HG03439 (cell line): ENCODE measurements around the gene PFN1.

Experiments
- ATAC-seq: cut with Tn5 transposase; IDR thresholded peaks from one replicate; pipeline ENCODE4 v1.9.1; 2021; ENCODE audit warnings: mild to moderate bottlenecking, moderate library complexity; ENCODE audit not compliant: unreplicated experiment

PFN1 gene

DNA sequence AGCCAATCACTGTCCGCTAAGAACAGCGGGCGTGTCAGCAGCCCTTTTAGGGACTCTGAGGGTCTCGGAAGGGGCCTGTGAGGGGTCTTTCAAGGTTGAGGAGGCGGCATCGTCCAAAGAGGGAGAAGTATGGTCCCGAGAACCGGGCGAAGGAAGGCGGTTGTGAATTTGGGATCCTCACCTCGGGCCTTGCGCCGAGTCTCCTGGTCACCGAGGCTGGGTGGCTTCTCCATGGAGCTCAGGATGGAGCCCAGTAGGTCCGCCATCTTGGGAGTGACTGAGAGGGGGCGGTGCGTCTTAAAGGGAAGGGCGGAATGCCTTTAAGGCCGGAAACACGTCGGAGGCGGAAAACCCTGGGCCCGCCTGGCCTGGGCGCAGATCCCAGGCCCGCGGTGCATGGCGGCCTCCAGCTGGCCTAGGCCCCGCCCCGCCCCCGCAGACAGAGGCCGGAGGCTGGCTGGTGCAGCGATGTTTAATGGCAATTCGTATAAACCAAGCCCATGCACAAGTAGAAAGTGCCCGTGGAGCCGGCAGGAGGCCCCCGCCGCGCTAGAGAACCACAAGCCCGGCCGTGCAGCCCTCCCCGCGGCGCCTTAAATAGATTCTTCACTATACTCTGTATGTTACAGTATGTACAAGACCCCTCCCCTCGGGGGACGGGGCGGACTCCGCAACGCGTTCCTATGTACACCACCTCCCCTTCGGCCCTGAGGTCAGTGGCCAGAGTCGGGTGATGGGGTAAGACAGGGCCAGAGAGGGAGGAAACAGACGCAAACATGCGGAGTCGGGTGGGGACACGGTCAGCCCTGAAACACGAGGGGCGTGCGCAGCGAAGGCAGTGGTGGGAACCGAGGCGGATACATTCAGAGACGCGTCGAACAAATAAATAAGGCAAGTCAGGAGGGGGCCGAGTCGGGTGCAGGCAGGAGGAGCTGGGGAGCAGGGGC is 19.5 kb upstream of the PFN1 start, which contains the start of gene SPAG7:
Gene SPAG7, minus strand, starts transcription at position 279 of the 947 bp plus-strand sequence. Its CDS starts 13 bp downstream, at position 266.
- peak; percentile 68 for ATAC-seq

GRCh38 chr17:4966844-4967538 is 18.7 kb upstream of the PFN1 start:
- ATAC-seq = peak; percentile 82

- no peak for ATAC-seq
These were observed 17.1 kb upstream of the PFN1 start for GRCh38 chr17:4965311-4965986.

DNA sequence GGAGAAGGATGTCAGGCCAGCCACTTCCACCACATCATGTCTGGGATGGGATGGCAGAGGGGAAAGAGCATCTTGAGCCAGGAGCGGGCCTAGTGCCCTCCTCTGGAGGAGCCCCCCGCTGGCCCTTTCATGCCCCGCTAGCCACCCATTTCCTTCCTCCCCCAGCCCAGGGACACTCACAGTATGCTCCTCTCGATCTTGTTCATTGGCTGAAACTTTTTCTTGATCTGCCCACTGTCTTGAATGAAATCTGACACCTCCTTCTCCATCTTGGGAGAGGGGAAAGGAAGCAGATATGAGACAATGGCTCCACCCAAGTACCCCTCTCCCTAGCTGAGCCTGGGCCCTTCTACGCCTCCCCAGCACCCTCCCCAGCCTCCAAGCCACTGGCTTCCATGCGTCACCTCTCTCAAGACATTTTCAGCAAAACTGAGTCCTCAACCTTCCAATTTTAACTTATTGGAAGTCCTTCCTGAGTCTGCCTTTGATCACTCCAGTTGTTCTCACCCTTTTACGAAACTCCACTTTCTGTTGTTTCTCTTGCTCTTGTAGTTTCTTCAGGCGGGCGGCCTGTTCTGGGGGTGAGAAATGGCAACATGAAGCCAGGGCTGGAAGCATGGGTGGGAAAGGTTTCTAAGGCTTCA is 12.1 kb upstream of the PFN1 start:
- ATAC-seq = no peak

DNA sequence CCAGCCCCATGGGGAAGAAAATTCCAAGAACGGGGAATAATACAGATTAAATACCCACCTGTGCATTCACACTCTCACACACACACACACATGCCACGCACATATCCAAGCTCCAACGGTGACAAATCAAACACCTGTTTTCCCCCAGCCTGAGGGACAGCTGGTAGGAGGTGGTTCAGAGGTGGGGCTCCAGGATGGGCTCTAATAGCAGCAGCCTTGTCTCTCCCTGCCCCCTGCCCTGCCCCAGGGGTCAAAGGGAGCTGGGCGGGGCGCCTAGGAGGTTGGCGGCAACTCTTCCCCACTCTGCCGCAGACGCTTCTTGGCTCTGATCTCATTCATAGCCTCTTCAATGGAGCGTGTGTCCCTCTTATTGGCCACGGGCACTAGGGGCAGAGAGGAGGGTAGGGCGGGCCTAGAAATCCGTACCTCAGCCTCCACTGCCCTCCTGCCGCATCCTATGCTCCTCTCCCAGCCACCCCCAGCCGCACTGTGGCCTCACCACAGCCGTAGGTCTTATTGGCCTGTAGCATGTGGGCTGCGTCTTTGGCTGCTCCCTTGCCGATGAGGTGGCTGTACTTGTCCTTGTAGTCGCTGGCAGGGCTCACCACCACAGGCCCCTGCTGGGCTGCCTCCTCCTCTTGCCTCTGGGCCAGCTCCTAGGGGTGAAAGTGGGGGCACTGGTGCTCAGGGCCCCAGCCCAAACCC is 11.1 kb upstream of the PFN1 start:
- no peak for ATAC-seq

GRCh38 chr17:4958102-4958501 is 9.8 kb upstream of the PFN1 start:
- ATAC-seq = no peak

DNA sequence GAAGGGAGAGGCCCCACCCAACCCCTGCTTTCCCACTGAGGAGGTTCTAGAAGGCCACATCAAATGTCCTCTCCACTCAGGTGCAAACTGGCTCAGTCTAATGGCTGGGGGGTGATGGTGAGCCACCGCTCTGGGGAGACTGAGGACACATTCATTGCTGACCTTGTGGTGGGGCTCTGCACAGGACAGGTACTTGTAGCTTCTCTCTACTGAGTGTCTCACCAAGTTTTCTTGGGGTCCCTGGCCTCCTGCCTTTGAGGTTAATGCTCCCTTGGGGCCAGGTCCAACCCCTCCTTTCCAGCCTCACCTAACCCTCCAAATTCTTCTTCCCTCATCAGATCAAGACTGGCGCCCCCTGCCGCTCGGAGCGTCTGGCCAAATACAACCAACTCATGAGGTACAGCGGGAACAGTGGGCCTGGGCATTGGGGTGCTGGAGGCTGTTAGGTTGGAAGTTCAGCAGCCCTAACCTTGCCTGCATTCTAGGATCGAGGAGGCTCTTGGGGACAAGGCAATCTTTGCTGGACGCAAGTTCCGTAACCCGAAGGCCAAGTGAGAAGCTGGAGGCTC is 8.2 kb upstream of the PFN1 start:
- no peak for ATAC-seq

DNA sequence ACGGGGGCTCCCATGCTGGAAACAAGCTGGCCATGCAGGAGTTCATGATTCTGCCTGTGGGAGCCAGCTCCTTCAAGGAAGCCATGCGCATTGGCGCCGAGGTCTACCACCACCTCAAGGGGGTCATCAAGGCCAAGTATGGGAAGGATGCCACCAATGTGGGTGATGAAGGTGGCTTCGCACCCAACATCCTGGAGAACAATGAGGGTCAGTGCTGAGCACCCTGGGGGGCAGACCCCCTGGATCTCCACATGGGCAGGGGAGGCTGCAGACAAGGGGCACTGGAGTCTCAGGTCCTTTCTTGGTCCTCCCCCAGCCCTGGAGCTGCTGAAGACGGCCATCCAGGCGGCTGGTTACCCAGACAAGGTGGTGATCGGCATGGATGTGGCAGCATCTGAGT is 6.8 kb upstream of the PFN1 start:
- no peak for ATAC-seq

DNA sequence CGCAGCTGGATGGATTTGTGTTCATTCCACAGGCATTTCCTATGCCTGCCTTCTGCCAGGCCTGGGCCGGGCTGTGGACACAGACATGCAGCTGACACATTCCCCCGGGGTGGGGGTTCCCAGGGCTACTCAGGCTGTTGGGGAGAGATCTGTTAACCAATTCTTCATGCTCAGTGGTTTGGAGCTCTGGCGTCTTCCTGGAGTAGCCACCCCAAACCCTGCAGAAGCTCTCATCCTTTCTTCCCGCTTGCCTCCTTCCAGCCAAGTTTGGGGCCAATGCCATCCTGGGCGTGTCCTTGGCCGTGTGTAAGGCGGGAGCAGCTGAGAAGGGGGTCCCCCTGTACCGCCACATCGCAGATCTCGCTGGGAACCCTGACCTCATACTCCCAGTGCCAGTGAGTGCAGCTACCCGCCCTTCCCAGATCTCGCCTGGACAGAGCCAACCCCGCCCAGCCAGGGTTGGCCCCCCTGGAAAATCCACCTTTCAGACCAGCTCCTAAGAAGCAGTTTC is 5.2 kb upstream of the PFN1 start:
- ATAC-seq = no peak

DNA sequence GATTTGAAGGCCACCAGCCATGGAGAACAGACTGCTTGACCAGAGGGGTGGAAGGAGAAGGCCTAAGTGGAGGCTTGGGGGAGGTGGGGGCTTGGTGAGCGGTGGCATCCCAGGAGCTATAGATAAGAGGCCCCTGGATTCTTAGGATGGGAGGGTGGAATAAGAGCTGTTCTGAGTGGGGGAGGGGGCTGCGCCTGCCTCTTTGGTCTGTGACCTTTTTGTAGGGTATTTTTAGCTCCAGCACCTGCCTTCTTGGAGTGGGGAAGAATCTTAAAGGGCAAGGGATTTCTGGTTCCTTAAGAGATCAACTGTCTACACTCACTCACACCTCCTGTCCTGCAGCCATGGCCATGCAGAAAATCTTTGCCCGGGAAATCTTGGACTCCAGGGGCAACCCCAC is 3.2 kb upstream of the PFN1 start:
- ATAC-seq = no peak

GRCh38 chr17:4950746-4951204 is 2.4 kb upstream of the PFN1 start, which contains the start of gene ENO3:
TSS of gene ENO3 (plus strand) at chr17:4951119. CDS start at chr17:4951830, 711 bp downstream.
- no peak for ATAC-seq

DNA sequence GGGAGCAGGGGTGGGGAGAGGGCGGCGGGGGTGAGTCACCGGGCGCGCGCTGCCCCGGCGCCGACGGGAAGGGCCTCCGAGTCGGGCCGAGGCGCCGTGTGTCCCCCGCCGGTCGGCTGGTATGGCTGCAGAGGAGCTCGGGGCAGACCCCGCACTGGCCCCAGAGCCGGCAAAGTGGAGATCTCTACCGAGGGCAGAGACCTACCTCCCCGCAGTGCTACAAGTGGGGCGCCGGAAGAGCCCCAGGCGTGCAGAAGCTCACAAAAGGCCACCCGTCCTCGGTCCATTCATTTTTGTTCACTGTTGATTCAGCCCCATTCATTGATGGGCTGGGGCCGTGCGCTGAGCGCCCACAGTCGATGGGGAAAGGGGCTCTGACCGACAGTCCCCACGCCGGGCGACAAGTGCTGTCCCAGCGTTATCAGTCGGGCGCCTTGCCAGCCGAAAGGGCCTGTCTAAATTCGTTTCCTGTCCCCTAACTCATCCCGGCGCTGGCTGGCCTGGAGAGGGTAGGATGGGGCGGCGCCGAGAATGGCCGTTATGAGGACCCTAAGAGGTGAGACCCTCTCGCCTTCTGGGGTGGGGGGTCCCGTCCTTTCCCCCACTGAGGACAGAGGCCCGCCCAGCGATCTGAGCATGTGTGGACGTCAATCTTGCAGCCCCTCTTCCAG is 1.9 kb upstream of the PFN1 start:
- ATAC-seq = peak; percentile 7

- ATAC-seq = peak; percentile 35
These were observed 1.2 kb upstream of the PFN1 start for GRCh38 chr17:4949321-4950074.

DNA sequence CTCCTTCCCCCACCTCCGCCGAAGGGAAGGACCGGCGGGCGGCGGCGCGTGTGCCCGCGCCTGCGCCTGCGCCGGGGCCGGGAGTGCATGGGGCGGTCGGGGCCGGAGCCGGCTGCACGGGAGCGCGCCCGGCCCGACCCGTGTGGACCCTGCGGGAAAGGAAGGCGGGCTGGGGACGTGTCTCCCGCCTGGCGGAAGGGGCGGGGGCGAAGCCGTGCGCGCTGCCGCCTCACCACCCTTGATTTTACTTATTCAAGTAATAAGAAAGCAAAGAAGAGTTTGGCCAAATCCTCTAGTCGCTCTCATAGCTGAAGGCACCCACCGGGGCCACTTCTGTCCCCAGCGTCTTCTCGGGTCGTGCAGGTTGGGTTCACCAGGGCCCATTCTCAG is 596 bp upstream of the PFN1 start:
- peak; percentile 25 for ATAC-seq

DNA sequence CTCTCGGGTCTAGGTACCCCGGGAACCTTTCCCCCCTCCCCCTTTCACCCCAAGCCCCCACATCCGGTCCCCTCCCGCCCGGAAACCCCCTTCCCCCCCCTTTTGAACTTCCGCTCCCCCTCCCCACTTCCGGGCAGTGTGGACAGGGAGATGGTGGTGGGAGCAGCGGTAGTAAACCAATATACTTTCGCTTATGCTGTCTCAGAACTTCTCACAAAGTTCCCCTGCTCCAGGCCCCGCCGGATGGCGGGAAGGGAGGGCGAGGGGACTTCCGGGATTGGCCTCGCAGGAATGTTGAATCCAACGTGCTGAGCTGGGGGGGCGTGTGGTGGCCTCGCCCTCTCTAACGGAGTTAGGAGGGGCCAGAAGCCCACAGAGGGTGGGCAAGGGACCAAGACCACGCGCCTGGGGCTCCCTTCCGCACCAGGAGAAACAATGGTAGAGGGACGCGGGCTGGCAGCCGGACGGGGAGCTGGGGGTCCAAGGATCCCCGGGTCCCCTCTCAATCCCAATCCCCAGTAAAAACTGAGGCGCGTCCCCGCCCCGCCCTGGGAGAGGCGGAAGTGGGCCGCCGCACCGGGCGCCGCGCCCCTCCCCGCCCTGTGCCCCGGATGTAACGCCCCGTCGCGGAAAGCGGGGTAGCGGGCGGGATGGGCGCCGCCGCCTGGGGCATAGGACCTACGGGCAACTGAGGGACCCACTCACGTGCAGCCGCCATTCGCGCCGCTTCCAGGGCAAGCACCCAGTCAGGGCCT is 742 bp downstream of the PFN1 start:
- ATAC-seq = peak; percentile 4

DNA sequence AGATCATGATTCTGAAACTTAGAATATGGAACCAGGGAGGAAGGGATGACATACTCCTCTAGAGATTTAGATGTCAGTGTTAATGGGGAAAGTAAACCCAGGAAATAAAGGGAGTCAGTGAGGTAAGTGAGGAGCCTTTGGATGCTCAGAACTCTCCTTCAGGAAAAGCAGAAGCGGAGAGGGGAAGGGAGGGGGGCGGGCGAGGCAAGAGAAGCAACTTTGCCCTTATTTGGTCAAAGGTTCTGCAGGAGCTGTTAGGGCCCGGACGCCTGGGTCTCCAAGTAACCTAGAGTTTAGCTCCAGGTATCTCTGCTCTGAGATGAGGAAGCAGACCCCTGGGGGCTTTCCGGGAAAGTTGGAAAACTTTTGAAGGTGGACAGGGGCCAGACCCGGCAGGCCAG is 1.3 kb downstream of the PFN1 start:
- no peak for ATAC-seq

DNA sequence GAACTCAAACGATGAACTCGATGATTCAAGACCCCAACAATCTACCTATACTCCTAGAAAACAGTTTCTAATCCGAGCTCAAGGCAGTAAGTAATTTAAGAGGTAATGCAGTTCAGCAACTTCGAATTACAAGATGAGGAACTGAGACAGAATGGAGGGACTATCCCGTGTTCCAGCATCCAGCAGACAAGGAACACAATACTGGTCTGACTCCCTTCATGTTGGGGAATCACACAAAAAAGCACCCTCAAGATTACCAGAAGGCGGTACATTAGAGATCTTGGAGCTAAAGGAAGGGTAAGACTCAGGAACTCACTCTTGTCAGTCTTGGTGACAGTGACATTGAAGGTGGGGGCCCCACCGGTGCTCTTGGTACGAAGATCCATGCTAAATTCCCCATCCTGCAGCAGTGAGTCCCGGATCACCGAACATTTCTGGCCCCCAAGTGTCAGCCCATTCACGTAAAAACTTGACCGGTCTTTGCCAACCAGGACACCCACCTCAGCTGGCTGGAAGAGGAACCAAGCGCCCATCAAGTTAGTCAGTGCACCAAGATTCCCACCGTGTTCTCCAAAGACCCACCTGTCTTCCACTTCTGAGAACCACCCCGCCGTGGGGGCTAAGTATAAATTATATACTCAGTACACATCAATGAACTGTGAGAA is 1.9 kb downstream of the PFN1 start:
- no peak for ATAC-seq
